Ascending aorta (tissue), 2 donors: ENCODE results near the gene RIMBP2. TPM values are rescaled to one million over a fixed set of nuclear protein-coding genes. Genes with fewer than 3 reads are reported as not detected.

ENCODE experiments used
- DNase-seq, 2 donors: peaks; one replicate each; pipeline ENCODE4 v3.0.0-alpha.2; 2019; ENCODE audit warnings: low spot score in 2 of 2
- H3K27ac ChIP-seq, 2 donors: fragments of 200-600 bp; sonication (generic); one replicate each; pipeline ENCODE4 v1.5.1; 2016 to 2017; ENCODE audit warnings: mild to moderate bottlenecking in 1 of 2
- H3K27me3 ChIP-seq: fragments of 200-600 bp; sonication (generic); one replicate; pipeline ENCODE4 v1.5.1; 2017
- H3K36me3 ChIP-seq, 2 donors: fragments of 200-600 bp; sonication (generic); one replicate each; pipeline ENCODE4 v1.5.1; 2016
- H3K4me1 ChIP-seq, 2 donors: fragments of 200-600 bp; sonication (generic); one replicate each; pipeline ENCODE4 v1.5.1; 2016 to 2017; ENCODE audit warnings: mild to moderate bottlenecking in 1 of 2
- H3K4me3 ChIP-seq, 2 donors: fragments of 200-600 bp; sonication (generic); one replicate each; pipeline ENCODE4 v1.5.1; 2016 to 2017; ENCODE audit warnings: mild to moderate bottlenecking in 1 of 2
- H3K9me3 ChIP-seq, 2 donors: fragments of 200-600 bp; sonication (generic); one replicate each; pipeline ENCODE4 v1.5.1; 2016
- intact Hi-C: fragments of 100-400 bp; cut with DNase I; formaldehyde crosslinking; loops from one replicate; pipeline ENCODE4 v1.15.1; 2023
- total RNA-seq: library from RNA; depleted of rRNA; stranded (reverse); fragments of >200 nt; gene quantifications from one replicate; pipeline ENCODE4 v1.1.0, GENCODE V29; 2016
- TF ChIP-seq, protein P1 (sequence below), 3 experiments: fragments of 200-600 bp in 2 of 3; fragments of 450-650 bp in 1 of 3; sonication (generic) in 2 of 3; IDR thresholded peaks; one replicate each; pipeline ENCODE4 v1.5.1; 2016 to 2019; ENCODE audit warnings: antibody characterized with exemption in 3 of 3, mild to moderate bottlenecking in 1 of 3, moderate library complexity in 1 of 3

RIMBP2 gene
- total RNA-seq, 1 donor from 2014 or later, result not detected

GRCh38 chr12:130582286-130582685 lies 133.8 kb downstream of the RIMBP2 start:
- Histone ChIP-seq H3K27me3 (no peaks in the 10 kb centered on the region), H3K4me1 (no peaks in the 10 kb centered on the region), H3K9me3 (no peaks in the 10 kb centered on the region), H3K27ac (no peak overlapping the region), H3K36me3 (no peaks in the 10 kb centered on the region), H3K4me3 (no peak overlapping the region)
- no peak for DNase-seq
- intact Hi-C loops, result no loop called here
- TF ChIP-seq, protein P1, sequence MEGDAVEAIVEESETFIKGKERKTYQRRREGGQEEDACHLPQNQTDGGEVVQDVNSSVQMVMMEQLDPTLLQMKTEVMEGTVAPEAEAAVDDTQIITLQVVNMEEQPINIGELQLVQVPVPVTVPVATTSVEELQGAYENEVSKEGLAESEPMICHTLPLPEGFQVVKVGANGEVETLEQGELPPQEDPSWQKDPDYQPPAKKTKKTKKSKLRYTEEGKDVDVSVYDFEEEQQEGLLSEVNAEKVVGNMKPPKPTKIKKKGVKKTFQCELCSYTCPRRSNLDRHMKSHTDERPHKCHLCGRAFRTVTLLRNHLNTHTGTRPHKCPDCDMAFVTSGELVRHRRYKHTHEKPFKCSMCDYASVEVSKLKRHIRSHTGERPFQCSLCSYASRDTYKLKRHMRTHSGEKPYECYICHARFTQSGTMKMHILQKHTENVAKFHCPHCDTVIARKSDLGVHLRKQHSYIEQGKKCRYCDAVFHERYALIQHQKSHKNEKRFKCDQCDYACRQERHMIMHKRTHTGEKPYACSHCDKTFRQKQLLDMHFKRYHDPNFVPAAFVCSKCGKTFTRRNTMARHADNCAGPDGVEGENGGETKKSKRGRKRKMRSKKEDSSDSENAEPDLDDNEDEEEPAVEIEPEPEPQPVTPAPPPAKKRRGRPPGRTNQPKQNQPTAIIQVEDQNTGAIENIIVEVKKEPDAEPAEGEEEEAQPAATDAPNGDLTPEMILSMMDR (IDR thresholded peaks at IDR 0.05), result no peak

- Histone ChIP-seq H3K4me1 (no peaks in the 10 kb centered on the region), H3K9me3 (no peaks in the 10 kb centered on the region), H3K4me3 (no peak overlapping the region), H3K36me3 (no peaks in the 10 kb centered on the region), H3K27ac (no peak overlapping the region), H3K27me3 (no peaks in the 10 kb centered on the region)
- DNase-seq, result no peak
- intact Hi-C loops, result no loop called here
- TF ChIP-seq, protein P1 (IDR thresholded peaks at IDR 0.05), result no peak
These were observed 134.3 kb downstream of the RIMBP2 start for GRCh38 chr12:130581782-130582181.

- H3K4me3 ChIP-seq, result no peak overlapping the region
- no peaks in the 10 kb centered on the region for H3K4me1 ChIP-seq
- H3K36me3 ChIP-seq, result no peaks in the 10 kb centered on the region
- intact Hi-C loops, result no loop called here
- TF ChIP-seq, protein P1 (IDR thresholded peaks at IDR 0.05), result no peak
- H3K27me3 ChIP-seq, result no peaks in the 10 kb centered on the region
- H3K27ac ChIP-seq, result no peak overlapping the region
- no peak for DNase-seq
- no peaks in the 10 kb centered on the region for H3K9me3 ChIP-seq
These were observed 136.9 kb downstream of the RIMBP2 start for GRCh38 chr12:130579231-130579630.

GRCh38 chr12:130577351-130577750 lies 138.7 kb downstream of the RIMBP2 start:
- no peaks in the 10 kb centered on the region for H3K36me3 ChIP-seq
- H3K27me3 ChIP-seq, result no peaks in the 10 kb centered on the region
- H3K4me3 ChIP-seq, result no peak overlapping the region
- intact Hi-C loops, result no loop called here
- no peak overlapping the region for H3K27ac ChIP-seq
- no peaks in the 10 kb centered on the region for H3K9me3 ChIP-seq
- TF ChIP-seq, protein P1 (IDR thresholded peaks at IDR 0.05), result no peak
- DNase-seq, result no peak
- H3K4me1 ChIP-seq, result no peaks in the 10 kb centered on the region

DNA sequence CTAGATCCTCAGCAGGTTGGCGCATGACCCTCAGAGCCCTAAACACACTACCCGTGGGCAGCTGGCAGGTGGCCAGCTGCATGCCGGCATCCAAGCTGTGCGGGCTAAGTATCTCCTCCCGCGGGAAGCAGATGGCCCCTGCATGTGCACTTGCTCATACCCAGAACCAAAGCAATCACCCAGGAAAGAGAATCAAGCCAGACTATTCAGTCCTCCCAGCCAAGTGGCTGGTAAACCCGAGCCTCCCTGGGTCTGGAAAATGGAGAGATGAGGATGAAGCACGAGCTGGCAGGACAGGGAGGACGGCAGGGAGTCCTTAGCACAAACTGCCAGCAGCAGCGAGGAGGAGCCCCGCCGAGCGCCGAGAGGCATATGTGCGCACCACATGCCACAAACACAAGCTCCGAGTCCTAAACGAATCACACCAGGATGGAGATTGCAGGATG lies 139.7 kb downstream of the RIMBP2 start:
- TF ChIP-seq, protein P1 (IDR thresholded peaks at IDR 0.05), result no peak
- H3K4me3 ChIP-seq, result no peak overlapping the region
- no peaks in the 10 kb centered on the region for H3K27me3 ChIP-seq

DNA sequence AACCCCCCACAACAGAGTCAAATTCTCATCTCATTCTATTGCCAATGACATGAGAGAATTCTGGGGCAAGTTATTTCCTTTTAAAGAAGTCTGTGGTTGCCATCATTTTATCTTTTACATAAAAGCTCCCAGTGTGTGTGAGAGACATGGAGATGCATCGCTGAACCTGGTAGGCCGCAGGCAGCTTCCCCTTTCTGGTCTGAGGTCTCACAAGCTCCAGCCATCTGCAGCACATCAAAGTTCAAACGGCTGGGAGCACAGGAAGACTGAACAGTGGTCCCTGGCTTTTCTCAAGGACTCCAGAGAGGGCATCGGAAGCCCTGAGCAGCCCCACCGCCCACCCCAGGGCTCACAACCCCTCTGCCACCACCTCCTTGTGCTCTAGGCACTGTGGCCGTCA lies 141.7 kb downstream of the RIMBP2 start:
- DNase-seq, result no peak
- Histone ChIP-seq H3K36me3 (no peaks in the 10 kb centered on the region), H3K4me1 (no peaks in the 10 kb centered on the region), H3K4me3 (no peak overlapping the region), H3K27ac (no peak overlapping the region), H3K9me3 (no peaks in the 10 kb centered on the region), H3K27me3 (no peaks in the 10 kb centered on the region)
- TF ChIP-seq, protein P1 (IDR thresholded peaks at IDR 0.05), result no peak
- intact Hi-C loops, result no loop called here

More for the DNA sequence above, 139.7 kb downstream of the RIMBP2 start:
- Histone ChIP-seq H3K27ac (no peak overlapping the region), H3K9me3 (no peaks in the 10 kb centered on the region), H3K36me3 (no peaks in the 10 kb centered on the region), H3K4me1 (no peaks in the 10 kb centered on the region)
- intact Hi-C loops, result no loop called here
- no peak for DNase-seq
